Astrocyte of the spinal cord (primary cell): Measurements from ENCODE around the gene CBFA2T3.

Experiments used
- DNase-seq: peaks from one replicate; pipeline ENCODE4 v3.0.0; 2011; ENCODE audit warnings: low read depth, low spot score
- H3K4me3 ChIP-seq: 2 replicates; pipeline ENCODE4 v1.5.1; 2011; ENCODE audit warnings: low read depth, mild to moderate bottlenecking, low read length, moderate library complexity
- in situ Hi-C: cut with HindIII; loops from 2 replicates; pipeline ENCODE4 v1.10.0; 2017; ENCODE audit warnings: low sequenced_read_pairs
- TF ChIP-seq, protein P1 (sequence below): IDR thresholded peaks from 2 replicates; pipeline ENCODE4 v1.5.1; 2012; ENCODE audit warnings: low read depth, mild to moderate bottlenecking, low read length, inconsistent platforms

Gene CBFA2T3

DNA sequence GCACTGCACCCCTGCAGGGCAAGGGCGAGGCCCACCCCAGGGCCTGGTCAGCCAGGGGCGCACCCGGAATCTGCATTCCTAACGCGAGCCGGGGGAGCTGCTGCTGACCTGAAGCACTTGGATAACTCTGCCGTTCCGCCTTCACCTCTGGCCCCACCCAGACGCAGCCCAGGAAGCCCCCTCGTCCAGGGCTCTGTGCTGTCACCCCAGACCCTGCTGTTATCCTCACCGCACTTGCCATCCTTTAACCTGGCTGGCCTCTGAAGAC is 97.3 kb downstream of the CBFA2T3 start:
- TF ChIP-seq, protein P1, sequence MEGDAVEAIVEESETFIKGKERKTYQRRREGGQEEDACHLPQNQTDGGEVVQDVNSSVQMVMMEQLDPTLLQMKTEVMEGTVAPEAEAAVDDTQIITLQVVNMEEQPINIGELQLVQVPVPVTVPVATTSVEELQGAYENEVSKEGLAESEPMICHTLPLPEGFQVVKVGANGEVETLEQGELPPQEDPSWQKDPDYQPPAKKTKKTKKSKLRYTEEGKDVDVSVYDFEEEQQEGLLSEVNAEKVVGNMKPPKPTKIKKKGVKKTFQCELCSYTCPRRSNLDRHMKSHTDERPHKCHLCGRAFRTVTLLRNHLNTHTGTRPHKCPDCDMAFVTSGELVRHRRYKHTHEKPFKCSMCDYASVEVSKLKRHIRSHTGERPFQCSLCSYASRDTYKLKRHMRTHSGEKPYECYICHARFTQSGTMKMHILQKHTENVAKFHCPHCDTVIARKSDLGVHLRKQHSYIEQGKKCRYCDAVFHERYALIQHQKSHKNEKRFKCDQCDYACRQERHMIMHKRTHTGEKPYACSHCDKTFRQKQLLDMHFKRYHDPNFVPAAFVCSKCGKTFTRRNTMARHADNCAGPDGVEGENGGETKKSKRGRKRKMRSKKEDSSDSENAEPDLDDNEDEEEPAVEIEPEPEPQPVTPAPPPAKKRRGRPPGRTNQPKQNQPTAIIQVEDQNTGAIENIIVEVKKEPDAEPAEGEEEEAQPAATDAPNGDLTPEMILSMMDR: no peak
- no peak for DNase-seq
- H3K4me3 ChIP-seq: no peak overlapping the region
- in situ Hi-C loops: no loop called here

DNA sequence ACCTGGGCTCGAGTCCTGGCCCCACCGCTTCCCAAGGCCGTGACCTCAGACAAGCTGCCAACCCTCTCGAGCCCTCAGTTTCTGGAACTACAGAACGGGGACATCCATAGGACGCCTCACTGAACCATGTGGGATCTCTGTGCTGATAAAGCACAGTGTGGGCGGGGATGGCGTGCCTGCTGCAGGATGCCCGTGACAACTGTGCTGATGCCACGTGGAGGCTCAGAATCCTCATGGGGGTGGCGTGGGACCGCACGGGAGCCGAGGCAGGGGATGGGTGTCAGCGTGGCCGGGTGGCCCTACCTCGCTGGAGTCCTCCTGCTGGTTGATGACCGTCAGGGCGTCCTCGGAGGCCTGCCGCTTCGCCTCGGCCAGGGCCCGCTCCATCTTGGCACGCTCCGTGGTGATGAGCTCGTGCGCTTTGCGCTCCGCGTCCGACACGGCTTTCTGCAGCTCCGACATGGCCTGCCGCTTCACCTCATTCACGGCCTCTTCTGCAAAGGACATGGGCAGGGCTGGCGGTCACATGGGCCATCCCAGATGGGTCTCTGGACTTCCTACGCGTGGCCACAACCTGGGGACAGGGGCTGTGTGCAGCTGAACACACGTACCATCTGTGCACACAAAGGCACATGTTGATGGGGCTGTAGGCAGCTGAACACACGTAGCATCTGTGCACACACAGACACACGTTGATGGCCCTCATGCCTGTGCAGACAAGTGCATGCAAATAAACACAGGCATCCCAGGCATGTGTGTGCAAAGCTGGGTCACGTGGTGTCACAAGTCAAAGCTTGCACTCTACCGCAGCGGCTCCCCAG is 97.8 kb downstream of the CBFA2T3 start:
- DNase-seq: no peak
- in situ Hi-C loops: no loop called here
- TF ChIP-seq, protein P1: no peak
- H3K4me3 ChIP-seq: no peak overlapping the region

DNA sequence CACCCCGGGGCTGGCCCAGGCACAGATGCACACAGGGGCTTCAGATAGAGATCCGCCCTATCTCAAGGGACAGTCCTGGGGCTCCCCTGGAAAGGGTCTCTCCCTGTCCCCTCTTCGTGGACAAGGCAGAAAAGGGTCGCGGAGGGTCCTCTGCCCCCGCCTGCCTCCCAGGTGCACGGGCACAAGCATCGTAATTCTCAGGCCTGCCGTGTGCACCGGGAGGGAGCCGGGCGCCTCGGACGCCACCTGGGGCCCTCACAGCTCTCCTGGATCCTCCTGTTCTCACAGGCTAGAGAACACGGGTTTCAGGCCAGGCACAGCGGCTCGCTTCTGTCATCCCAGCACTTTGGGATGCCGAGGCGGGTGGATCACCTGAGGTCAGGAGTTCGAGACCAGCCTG is 98.7 kb downstream of the CBFA2T3 start:
- in situ Hi-C loops: no loop called here
- TF ChIP-seq, protein P1: no peak
- H3K4me3 ChIP-seq: no peak overlapping the region
- no peak for DNase-seq

DNA sequence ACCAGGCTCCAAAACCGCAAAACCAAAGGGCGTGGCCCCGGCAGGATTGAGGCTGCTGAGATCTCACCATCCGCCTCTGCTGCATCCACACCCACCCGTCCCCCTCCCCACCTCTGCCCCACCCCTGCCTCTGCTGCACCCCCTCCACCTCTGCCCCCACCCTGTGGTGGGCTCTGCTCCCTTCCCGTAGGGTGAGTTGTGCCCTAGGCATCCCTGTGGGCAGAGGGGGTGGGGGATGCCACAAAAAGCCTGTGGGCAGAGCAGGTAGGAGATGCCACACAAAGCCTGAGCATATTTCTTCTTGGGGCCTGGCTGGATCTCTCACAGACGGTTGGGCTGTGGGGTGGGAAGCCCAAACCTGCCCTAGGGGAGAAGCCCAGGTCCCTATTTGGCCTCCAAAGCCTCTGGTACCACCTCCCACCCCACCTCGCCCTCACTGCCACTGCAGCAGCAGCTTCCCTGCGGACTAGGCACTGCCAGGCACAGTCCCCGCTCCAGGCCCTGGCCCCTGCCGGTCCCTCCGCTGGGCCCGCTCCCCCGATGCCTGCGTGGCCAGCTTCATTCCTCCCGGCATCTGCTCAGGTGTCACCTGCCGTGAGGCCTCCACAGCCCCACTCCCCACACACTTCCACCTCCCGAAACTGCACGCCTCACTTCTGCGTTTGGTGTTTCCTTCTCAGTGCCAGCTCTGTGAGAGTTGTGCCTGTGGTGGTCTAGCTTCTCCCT is 99.3 kb downstream of the CBFA2T3 start:
- TF ChIP-seq, protein P1: no peak
- H3K4me3 ChIP-seq: no peak overlapping the region
- in situ Hi-C loops: no loop called here
- DNase-seq: no peak

DNA sequence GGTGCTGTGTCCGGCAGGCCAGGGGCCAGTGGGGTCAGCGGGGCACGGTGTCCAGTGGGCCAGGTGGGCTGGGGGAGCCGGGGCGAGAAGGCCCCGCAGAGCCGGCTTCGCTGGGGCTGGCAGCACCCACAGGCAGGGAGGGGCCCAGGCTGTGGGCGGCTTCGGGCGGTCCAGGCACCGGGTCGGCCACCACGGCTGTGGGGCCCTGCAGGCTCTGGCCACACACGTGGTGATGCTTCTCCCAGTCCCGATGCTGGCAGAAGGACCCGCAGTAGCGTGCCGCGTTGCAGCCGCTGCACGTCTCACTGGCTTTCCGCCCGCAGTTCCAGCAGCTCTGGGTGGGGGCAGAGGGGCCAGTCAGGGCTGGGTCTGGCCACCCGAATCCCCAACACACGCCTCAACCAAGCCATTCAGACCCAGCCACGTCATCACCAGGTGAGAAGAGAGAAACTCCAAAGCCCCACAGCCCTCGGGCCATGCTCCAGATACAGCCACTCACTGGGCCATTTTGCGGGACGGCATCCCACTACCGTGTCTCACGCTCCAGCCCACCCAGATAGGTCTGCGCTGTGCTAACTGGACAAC is 100.0 kb downstream of the CBFA2T3 start:
- in situ Hi-C loops: no loop called here
- H3K4me3 ChIP-seq: no peak overlapping the region
- DNase-seq: no peak
- TF ChIP-seq, protein P1: no peak

DNA sequence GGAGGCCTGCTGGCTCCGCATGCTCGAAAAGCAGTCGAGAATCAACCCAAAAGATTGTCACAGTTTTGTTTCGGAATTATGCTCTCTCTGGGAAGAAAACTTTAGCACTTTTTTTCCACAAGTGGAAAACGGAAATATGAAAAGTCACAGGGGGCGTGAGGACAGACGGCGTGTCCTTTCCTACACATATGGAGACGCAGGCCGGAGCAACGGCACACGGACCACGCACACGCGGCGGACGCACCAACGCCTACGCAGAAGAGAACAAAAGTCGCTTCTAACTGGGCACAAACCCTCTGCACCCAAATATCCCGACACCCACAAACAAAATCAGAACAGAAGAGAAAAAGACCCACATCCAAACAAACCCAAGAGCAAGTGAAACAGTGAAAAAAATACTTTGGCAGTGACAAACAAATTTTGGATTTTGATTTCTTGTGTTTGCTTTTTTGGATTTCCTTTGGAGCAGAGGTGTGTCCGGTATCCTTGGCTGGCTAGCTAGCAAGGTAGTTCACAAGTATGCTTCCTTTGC is 101.2 kb downstream of the CBFA2T3 start:
- DNase-seq: no peak

More for the DNA sequence above, 101.2 kb downstream of the CBFA2T3 start:
- TF ChIP-seq, protein P1: no peak
- in situ Hi-C loops: no loop called here
- H3K4me3 ChIP-seq: no peak overlapping the region
